Lower leg skin (tissue), 3 donors: ENCODE measurements around the gene SLC25A11.

ENCODE experiments used
- CTCF ChIP-seq, 3 donors: fragments of 450-650 bp; IDR thresholded peaks; one replicate each; pipeline ENCODE4 v1.5.1; 2016; ENCODE audit warnings: antibody characterized with exemption in 3 of 3, mild to moderate bottlenecking in 3 of 3, moderate library complexity in 2 of 3
- POLR2A ChIP-seq, 2 donors: fragments of 450-650 bp; IDR thresholded peaks; one replicate each; pipeline ENCODE4 v1.6.1; 2016 to 2017; ENCODE audit warnings: antibody characterized with exemption in 2 of 2, mild to moderate bottlenecking in 1 of 2, moderate library complexity in 1 of 2

GRCh38 chr17:4948166-4948930 is 8.5 kb upstream of the SLC25A11 start, which contains the start of gene PFN1:
- TF ChIP-seq CTCF (IDR thresholded peaks at IDR 0.05) (no peak), POLR2A (IDR thresholded peaks at IDR 0.05) (peak in 1 of 2 donors; percentile 54)
